Activated CD4-positive, CD25-positive, alpha-beta regulatory T cell treated with anti-CD3 and anti-CD28 coated beads, Interleukin-2, amount 50 U/mL, for 24 hours (primary cell): ENCODE measurements around the gene SPAG9.
"Not testable (repeated sequence)": the region's sequence is repeated elsewhere in the genome, so short reads cannot be mapped to it uniquely, and the experiment has no call there.

ENCODE experiments used
- ATAC-seq, 2 donors: fragments of 150-1000 bp; cut with Tn5 transposase; one replicate each; pipeline ENCODE4 v1.10.0; 2021; ENCODE audit warnings: mild to moderate bottlenecking in 1 of 2, moderate library complexity in 1 of 2

SPAG9 gene

GRCh38 chr17:51085150-51085805, 35.4 kb downstream of the SPAG9 start:
- peak; percentile 33 to 38 for ATAC-seq

GRCh38 chr17:51083981-51084380, 36.7 kb downstream of the SPAG9 start:
- no peak for ATAC-seq

- not testable (repeated sequence) for ATAC-seq
These were observed 37.3 kb downstream of the SPAG9 start for GRCh38 chr17:51083364-51083763.

- no peak for ATAC-seq
These were observed 41.6 kb downstream of the SPAG9 start for GRCh38 chr17:51079049-51079448.

GRCh38 chr17:51078009-51078592, 42.6 kb downstream of the SPAG9 start:
- ATAC-seq: no peak

GRCh38 chr17:51076821-51077220, 43.8 kb downstream of the SPAG9 start:
- ATAC-seq: no peak

GRCh38 chr17:51071556-51071955, 49.1 kb downstream of the SPAG9 start:
- no peak for ATAC-seq

- ATAC-seq: no peak
These were observed 55.2 kb downstream of the SPAG9 start for GRCh38 chr17:51065466-51065865.

GRCh38 chr17:51064061-51064735, 56.5 kb downstream of the SPAG9 start:
- no peak for ATAC-seq

GRCh38 chr17:51060396-51060795, 60.3 kb downstream of the SPAG9 start:
- ATAC-seq: no peak

GRCh38 chr17:51059781-51060180, 60.9 kb downstream of the SPAG9 start:
- ATAC-seq: no peak

- ATAC-seq: no peak
These were observed 63.1 kb downstream of the SPAG9 start for GRCh38 chr17:51057534-51057933.

- ATAC-seq: peak in 1 of 2 donors; percentile 43
These were observed 63.7 kb downstream of the SPAG9 start for GRCh38 chr17:51056813-51057510.

- no peak for ATAC-seq
These were observed 65.9 kb downstream of the SPAG9 start for GRCh38 chr17:51054748-51055147.

GRCh38 chr17:51052235-51052634, 68.4 kb downstream of the SPAG9 start:
- ATAC-seq: no peak

- peak in 1 of 2 donors; percentile 36 for ATAC-seq
These were observed 70.2 kb downstream of the SPAG9 start for GRCh38 chr17:51050291-51051033.

- no peak for ATAC-seq
These were observed 73.9 kb downstream of the SPAG9 start for GRCh38 chr17:51046514-51047384.

- ATAC-seq: no peak
These were observed 74.6 kb downstream of the SPAG9 start for GRCh38 chr17:51046046-51046445.

GRCh38 chr17:51045621-51046020, 75.0 kb downstream of the SPAG9 start:
- ATAC-seq: peak in 1 of 2 donors; percentile 38

- ATAC-seq: no peak
These were observed 75.7 kb downstream of the SPAG9 start for GRCh38 chr17:51044976-51045375.

GRCh38 chr17:51036084-51036483, 84.6 kb downstream of the SPAG9 start:
- ATAC-seq: no peak

- no peak for ATAC-seq
These were observed 85.2 kb downstream of the SPAG9 start for GRCh38 chr17:51035431-51035830.
